ENCODE data around the gene VEGFB.

- no peak for TF ChIP-seq CTCF (IDR thresholded peaks at IDR 0.05)
- TF ChIP-seq POLR2AphosphoS5 (IDR thresholded peaks at IDR 0.05): no peak
- TF ChIP-seq POLR2A (IDR thresholded peaks at IDR 0.05): no peak
These were observed 52.4 kb downstream of the VEGFB start for GRCh38 chr11:64286801-64287159.

All from sigmoid colon (tissue), 4 donors.